HG03442 (cell line): Measurements from ENCODE around the gene MBNL2.

Experiments
- ATAC-seq: cut with Tn5 transposase; IDR thresholded peaks from one replicate; pipeline ENCODE4 v1.9.1; 2021; ENCODE audit warnings: mild to moderate bottlenecking, moderate library complexity; ENCODE audit not compliant: unreplicated experiment

MBNL2 gene

DNA sequence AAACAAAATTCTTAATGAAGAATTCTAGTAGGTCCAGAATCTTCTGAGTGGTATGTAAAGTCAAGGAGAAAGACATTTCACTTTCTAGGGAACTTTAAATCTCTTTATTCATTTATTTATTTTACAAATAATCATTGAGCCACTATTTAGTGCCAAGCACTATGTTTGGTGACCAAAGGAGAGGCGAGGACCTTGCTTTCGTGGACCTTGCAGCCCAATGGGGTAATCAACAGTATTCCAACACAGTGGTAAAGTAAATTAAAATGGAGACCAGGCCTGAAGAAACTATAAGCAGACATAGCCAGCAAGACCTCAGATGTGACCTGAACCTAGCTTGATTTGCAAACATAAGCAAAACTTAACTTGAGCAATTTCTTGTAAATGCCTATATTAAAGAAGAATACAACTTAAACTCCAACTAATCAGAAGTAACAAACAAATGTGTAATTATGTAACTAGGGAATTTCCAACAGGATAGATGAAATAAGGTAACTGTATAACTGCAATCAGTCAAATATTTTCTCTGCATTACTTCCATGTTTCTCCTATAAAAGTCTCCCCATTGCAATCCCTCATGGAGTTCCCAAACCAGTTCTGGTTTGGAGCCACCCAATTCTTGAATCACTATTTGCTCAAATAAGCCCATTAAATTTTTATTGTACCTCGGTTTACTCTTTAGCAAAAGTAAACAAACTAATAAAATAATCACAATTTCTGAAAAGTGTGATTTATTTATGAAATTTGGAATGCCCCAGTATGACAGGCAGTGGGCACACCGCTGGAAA, 67.6 kb downstream of the MBNL2 start:
- ATAC-seq = no peak

DNA sequence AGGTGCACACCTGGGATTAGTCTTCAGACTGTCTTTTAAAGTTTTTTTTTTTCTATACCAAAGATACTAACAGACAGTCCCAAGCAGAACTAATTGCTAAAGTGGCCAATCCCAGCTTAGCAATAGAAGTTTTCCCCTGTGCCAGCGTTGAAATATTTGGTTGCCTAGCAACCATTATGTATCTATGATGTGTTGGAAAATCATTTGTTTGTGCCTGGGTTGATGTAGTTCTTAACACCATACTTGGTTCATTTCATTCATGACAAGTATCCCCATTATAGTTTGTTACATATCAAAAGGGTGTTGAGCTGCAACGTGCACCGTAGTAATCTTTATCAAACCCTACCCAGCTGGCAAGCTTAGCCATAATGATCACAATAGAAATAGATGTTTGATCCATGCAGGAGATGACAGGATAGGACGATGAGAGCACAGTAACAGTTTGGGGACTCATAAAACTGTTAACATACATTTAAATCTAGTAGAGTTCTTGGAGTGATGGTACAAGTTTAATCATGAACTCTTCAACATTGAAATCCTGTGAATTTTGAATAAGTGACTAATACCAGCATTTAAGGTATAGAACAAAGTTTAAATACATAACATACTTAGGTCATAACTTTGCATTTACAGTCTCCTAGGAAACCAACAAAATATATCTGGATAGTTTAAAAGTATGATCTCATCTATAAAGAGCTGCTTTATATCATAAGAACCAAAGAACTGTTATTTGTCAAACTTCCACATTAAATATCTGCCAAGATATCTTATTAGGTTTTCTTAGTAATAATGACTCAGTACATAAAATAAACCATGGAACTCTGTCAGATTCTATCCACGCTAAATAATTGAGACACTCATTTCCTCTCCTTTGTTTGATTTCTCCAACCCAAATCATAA, 73.4 kb downstream of the MBNL2 start:
- ATAC-seq = no peak

DNA sequence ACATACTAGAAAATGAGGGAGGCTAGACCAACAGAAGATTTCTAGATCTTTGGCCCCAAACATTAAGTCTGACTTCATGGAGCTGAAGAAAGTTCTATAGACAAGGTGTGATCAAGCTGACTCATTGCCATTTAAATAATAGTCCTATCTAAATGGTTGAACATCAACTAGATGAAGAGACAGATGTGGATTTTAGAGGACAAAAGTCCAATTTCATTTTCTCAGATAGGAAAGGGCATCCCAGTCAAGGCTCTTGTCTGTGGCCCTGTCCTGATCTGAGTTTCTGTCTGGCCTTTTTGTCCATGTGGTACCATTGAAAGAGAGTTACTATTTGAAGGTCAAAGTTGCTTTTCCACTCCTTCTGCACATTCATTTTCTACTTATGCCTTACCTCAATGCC, 74.6 kb downstream of the MBNL2 start:
- ATAC-seq = no peak

DNA sequence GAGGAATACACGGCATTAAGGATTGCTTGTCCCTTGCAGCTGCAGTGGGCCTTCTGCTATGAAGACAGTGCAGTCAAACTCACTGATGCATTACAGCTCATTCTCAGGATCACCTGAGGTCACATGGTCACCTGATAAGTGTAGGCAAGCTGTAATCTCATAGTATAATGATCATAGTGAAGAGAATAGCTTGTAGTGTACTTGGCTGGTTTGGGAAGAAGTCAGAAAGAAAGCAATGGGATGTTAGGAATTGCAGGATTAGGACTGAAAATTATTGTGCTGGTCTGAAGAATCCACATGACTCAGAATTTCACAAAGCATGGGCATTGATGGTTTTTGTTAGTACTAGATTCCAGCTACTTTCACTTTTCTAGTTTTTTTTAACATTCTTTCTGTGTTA, 76.7 kb downstream of the MBNL2 start:
- no peak for ATAC-seq

DNA sequence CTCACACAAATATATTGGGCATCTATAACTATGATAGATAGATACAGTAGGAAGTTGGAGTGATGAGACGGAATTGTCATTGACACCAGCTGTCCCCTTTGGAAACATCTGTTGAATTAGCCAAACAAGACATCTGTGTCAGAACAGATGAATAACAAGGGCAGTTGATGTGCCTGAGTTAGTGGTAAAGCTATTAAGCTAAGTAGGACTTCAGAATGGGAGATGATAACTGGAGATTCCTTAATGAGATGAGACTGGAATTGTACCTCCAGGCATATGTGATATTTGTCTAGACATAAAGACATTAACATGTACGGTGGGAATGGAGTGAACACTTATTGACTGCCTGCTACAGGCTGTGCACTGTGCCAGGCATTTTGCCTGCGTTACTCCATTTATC, 78.7 kb downstream of the MBNL2 start:
- no peak for ATAC-seq

DNA sequence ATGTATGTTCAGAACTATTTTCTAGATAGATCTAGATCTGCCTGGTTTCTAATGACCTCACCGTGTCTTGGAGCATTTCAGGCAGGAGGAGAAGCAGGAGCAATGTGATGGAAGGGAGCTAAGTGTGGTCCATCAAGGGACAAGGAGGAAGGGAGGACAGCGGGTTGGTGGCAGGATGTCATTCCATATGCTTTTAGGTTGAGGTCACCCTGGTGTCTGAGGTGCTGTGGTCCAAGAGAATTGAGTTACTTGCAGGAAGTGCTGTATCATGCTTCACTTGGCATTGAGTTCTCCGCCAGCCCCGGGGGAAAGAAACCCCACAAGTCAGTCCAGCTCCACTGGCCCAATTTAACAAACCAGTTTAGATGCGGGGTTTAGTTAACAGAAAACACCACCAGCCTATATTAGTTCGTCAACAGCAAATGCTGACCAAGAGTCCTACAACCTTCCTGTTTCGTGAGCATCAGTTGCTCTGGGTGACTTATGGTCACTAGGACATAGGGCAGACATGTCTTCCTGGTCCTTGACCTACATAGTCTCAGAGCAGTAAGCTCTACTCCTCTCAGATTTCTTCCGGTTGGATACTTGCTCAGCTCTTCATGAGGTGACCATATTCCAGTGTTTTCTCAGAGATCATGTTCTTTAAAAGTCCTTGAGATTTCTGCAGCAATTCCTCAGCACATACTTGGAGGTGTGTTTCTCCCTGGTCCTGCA, 79.4 kb downstream of the MBNL2 start:
- ATAC-seq = no peak

DNA sequence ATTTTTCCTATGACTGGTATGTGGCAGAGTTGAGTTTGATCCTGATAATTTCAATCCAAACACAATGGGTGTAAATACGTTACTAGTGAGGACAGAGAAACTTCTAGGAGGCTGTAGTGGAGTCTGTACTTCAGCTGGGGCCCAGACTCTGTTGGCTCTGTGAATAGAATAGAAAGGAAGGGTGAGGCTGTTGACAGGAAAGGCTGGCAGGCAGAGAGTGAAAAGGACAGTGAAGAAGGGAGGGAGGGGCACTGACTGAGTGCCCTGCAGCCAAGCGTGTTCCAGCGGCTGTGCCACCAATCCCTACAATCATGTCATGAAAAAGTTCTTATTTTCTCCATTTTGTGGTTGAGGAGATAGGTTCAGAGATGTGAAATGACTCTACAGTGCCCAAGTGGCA, 80.5 kb downstream of the MBNL2 start:
- ATAC-seq = no peak

DNA sequence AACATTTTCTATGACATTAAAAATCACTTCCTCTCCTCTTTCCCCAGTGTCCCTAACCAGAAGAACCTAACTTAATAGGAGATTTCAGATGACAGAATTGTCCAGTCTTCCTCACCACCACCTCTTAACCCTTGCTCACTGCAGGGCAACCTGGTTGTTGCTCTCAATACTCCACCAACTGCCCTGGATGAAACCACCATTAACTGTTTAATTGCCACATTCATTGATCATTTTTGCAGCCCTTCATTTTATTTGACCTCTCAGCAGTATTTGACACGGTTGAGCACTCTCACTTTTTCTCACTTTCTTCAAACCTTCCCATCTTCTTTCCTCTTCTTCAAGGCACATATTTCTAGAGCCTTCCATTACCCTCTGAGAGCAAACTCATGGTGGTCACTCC, 84.0 kb downstream of the MBNL2 start:
- no peak for ATAC-seq

DNA sequence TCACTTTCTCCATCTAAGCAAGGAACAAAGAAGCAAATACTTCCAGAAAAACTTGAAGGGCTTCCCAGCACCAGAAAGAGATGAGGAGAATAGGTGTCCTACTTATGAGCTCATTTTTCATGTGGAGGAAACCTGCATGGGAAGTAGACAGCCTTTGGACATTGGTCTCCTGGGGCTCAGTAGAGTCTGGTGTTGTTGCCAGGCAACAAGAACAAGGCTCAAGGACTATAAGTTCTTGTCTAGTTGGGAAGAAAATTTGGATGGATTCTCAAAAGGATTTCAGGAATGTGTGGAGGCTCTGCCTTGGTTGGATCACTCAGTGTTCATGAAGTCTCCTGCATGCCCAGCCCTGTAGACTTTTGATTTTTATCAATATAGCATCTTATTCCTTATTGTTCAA, 84.5 kb downstream of the MBNL2 start:
- no peak for ATAC-seq

DNA sequence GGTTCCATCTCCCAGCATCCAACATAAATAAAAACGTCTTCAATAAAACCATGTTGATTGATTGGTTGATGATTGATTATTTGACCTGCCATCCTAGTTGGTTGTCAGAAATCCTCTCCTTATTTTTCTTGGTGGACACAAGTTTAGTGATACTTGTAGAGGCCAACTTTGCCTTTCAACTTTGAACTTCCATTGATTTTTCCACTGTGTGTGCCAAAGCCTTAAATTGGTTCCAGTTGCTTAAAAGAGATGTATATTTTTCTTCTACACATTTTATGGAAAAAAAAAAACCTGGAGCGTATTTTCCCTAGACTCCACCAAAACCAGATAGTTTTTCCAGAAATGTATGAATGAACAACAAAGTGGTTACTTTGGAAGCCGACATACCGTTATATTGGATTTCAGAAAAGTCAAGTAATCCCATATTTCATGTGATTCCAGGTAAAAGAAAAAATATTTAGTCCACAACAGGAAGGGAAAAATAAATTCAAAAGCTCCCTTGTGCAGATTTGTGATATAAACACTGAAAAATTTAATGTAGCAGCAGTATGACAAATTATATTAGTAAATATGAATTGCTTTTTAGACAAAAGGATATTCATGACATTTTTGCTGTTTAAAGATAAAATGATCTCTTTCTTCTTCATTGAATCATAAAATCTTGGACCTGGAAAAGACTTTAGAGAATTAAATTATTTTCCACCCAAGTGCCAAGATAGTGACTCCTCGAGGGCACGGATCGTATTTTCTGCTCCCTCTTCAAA, 85.2 kb downstream of the MBNL2 start:
- ATAC-seq = no peak

DNA sequence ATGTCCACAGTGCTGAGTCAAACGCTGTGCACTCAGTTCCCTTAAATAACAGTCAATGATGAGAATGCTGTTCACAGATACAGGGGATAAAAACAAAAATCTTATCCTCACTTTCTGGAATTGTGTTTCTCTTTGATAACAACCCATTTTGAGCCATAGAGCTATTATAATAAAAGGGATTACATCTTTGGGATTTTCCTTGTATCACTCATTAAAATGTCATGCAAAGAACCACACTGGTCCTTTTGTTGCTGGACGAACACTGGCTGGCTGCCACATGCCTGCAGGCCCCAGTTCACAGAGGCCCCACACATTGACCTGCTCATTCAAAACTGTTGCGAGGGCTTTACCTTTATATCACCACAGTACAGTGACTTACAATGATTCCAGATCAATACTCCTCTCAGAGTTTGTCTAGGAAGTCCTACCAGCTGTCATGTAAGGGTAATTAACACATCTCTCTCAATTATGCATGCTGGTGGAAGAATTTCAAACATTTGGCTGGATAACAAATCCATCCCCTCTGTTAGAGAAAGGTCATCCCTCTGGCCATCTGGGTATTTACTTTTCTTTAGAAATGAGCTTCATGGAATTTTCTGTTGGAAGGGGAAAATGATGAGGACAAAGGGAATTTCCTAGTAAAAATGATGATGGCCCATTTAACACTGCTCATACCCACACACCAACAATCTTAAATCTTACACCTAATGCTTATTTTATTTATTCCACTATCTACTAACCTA, 85.9 kb downstream of the MBNL2 start:
- ATAC-seq = no peak

DNA sequence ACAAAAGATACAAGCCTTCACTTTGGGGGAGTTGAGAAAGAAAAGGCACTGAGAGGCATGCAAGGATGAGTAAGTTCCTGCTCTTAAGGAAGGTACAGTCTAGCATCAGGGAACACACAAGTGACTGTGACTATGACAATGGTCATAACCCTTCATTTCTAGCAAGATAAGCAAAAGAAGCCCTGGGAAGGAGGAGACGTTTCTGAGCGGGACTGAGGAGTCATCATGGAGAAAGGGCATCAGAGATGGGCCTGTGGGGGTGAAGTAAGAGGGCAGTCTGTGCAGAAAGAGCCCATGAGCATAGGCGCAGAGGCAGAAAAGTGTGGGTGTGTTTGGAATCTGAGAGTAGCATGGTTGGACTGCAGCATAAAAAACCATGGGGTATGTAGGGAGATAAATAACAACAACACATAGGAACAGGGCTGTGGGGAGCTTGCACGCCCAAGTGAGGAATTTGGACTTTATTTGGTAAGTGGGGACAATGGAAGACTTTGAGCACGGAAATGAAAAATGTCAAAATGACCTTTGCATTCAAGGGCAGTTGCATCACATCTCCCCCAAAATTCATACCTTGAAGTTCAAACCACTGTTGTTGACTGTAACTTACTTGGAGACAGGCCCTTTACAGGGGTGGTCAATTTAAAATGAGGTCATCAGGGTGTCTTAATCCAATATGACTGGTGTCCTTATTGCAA, 86.7 kb downstream of the MBNL2 start:
- ATAC-seq = no peak

DNA sequence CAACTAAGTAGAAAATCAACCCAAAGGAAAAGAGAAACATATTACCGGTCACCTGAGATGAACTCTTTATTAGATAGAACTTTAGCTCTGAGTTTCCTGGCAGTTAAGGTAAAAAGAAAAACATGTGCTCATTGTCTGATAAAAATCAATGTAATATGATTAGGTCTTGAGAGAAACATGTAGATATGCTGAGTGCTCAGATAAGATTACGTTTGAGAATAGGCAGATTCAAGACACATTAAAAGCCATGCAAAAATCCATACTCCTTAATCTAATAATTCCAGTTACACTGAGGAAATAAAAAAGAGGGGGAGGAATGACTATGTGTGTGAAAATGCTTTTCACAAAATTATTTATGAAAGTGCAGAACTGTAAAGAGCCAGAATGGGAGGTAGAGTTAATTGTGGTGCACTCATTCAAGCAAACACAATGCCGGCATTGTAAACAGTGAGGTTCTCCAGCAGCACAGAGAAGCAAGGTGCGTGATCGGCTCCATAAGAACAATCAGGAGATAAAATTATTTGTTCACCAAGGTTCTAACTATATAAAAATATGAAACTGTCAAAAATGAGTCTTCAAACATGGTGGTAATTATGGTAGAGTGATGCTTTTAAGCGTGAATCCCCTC, 88.8 kb downstream of the MBNL2 start:
- no peak for ATAC-seq

DNA sequence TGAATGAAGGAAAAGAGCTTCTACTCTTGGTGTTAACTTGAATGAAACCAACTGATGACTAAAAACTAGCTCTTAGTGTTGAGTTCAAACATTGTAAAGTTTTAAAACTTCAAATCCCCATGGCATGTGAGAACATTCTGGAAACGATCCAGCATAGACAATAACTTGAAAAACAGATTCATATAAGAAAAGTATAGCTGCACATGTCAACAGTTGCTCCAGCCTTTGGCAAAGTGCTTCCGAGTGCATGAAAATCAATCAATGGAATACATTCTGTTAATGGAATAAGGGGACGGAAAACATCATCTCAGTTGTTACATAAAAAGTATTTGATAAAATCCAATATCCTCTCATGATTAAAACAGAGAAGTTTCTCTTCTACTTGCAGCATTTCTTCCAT, 89.8 kb downstream of the MBNL2 start:
- ATAC-seq = no peak

DNA sequence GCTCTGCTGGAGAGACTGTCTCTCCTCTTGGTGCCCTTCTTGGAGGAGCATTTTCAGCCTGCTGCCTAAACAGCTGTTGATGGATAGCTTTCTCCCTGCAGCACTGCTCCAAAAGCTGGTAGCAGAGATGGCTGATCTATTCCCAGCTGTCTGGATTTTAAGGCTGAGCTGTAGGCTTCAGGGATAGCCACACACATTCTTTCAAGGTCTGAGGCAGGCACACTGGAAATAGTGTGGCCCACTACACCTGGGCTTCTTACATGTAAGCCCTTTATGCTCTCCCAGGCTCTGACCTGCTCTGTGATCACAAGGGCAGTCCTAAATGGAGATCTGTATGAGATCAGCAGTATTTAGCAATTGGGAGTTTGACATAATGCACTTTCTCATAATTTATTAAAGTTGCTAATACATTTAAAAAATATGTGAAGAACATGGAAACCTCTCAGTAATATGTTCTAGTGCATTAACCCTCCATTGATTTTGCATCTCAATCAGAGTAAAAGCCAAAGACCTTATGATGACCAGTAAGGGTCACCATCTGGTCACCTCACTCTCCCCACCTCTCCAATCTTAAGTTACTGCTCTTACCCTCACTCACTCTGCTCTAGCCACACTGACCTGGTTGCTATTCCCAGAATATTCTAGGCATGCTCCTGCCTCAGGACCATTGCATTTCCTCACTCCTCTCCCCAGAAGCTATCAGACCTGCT, 91.6 kb downstream of the MBNL2 start:
- no peak for ATAC-seq

DNA sequence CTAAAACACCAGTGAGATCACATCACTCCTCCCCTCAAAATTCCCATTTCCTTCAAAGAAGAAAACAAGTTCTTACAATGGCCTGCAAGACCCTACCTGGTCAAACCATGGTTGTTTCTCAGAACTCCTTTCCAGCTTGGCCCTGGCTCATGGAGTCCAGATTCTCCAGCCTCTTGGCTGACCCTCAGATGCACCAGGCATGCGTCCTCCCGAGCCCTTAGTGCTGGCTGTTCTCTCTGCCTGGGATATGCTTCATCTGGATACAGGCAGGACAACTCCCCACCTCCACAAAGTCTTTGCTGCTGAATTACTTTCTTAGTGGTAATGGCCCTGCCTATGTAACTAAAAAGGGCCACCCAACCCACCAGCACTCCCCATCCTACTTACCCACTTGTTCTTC, 94.3 kb downstream of the MBNL2 start:
- no peak for ATAC-seq

DNA sequence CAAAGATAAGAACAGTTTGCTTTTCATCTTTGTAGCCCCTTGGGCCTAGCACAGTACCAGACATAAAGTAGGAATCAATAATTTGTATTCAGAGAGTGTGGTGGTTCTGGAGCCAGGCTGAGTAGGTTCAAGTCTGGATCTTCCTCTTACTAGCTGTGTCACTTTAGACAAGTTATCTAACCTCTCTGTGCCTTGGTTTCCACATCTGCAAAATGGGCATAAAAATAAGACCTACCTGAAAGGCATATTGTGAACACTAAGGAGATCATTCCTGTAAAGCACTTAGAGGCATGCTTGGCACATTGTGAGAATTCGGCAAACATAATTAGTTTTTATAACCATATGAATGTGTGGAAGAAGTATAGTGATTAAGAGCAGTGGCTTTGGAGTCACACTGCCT, 95.8 kb downstream of the MBNL2 start:
- no peak for ATAC-seq

DNA sequence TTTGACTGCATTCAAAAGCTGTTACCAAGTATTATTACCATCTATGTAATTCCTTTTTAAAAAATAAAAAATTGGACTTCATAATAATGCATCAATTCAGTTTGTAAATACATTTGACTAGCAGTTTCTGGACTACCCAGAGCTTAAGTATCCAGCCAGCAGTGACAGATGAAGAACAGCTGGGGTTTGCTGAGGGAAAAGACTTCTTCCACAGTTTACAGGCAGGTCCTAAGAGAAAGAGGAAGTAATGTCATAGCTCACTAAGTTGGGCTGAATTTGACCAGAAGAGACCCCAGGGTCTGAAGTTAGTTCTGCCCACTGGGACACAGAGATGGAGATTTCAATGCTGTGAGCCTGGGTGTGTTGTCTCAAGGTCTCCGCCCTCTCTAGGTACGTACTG, 96.4 kb downstream of the MBNL2 start:
- no peak for ATAC-seq
